AG04450 (cell line): ENCODE data around the gene OSBPL7. TPM values are rescaled to one million over a fixed set of nuclear protein-coding genes. Genes with fewer than 3 reads are reported as not detected.

Source experiments
- CTCF ChIA-PET: fragments of 300-600, 350-600 bp; formaldehyde crosslinking; extraction: SDS; loops from one replicate; lab custom pipeline; 2022; ENCODE audit warnings: antibody characterized with exemption, inconsistent platforms; lab: Charles Lee
- POLR2A ChIA-PET: fragments of 350-600 bp; formaldehyde crosslinking; extraction: SDS; loops from one replicate; lab custom pipeline; 2021; ENCODE audit warnings: antibody characterized with exemption, inconsistent platforms; lab: Yijun Ruan, JAX
- DNase-seq: peaks from one replicate; pipeline ENCODE4 v3.0.0-alpha.2; 2011; ENCODE audit warnings: low read depth, low spot score
- H3K27ac ChIP-seq: one replicate; pipeline ENCODE4 v1.5.1; 2012; ENCODE audit warnings: low read depth, low read length, control low read depth
- H3K27me3 ChIP-seq: one replicate; pipeline ENCODE4 v1.6.0; 2012; ENCODE audit warnings: low read length; ENCODE audit not compliant: control insufficient read depth, insufficient read depth
- H3K4me3 ChIP-seq: 2 replicates; pipeline ENCODE4 v1.5.1; 2011; ENCODE audit warnings: mild to moderate bottlenecking, low read depth, low read length, control low read depth
- H3K9me3 ChIP-seq: 2 replicates; pipeline ENCODE4 v1.5.1; 2012; ENCODE audit warnings: low read length; ENCODE audit not compliant: control insufficient read depth, insufficient read depth
- polyA plus RNA-seq: library from polyadenylated mRNA; depleted of rRNA; stranded (reverse); fragments of >200 nt; gene quantifications from 2 replicates; pipeline ENCODE4 v1.2.3, GENCODE V29; 2011
- TF ChIP-seq, protein P1 (sequence below): IDR thresholded peaks from 2 replicates; pipeline ENCODE4 v1.5.1; 2011; ENCODE audit warnings: low read depth, low read length, control low read depth, inconsistent platforms

The OSBPL7 gene
- polyA plus RNA-seq, 1 experiment = 5.3 TPM

DNA sequence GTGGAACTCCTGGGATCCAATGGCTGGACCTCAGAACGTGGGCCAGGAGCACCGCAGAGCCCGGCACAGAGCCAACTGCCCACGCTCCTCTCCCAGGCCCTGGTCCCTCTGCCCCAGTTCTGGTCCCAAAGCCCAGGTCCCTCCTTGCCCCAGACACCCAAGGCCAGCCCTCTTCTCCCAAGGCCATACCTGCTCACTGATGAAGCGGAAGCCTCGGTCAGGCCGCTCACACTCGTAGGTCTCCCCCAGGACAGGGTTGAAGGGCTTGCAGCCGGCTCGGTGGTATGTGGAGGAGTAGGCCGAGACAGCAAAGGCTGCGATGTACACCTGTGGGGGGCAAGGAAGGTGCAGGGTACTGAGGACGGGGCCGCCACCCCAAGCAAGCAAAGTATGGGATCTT lies 8.5 kb downstream of the OSBPL7 start:
- no peak for DNase-seq
- Histone ChIP-seq H3K27me3 (no peaks in the 10 kb centered on the region), H3K4me3 (no peak overlapping the region), H3K27ac (no peak overlapping the region), H3K9me3 (no peaks in the 10 kb centered on the region; the same call in 1 of the 2 replicates)
- TF ChIP-seq, protein P1, sequence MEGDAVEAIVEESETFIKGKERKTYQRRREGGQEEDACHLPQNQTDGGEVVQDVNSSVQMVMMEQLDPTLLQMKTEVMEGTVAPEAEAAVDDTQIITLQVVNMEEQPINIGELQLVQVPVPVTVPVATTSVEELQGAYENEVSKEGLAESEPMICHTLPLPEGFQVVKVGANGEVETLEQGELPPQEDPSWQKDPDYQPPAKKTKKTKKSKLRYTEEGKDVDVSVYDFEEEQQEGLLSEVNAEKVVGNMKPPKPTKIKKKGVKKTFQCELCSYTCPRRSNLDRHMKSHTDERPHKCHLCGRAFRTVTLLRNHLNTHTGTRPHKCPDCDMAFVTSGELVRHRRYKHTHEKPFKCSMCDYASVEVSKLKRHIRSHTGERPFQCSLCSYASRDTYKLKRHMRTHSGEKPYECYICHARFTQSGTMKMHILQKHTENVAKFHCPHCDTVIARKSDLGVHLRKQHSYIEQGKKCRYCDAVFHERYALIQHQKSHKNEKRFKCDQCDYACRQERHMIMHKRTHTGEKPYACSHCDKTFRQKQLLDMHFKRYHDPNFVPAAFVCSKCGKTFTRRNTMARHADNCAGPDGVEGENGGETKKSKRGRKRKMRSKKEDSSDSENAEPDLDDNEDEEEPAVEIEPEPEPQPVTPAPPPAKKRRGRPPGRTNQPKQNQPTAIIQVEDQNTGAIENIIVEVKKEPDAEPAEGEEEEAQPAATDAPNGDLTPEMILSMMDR = no peak
- ChIA-PET POLR2A (no interaction called here), CTCF (no interaction called here)

DNA sequence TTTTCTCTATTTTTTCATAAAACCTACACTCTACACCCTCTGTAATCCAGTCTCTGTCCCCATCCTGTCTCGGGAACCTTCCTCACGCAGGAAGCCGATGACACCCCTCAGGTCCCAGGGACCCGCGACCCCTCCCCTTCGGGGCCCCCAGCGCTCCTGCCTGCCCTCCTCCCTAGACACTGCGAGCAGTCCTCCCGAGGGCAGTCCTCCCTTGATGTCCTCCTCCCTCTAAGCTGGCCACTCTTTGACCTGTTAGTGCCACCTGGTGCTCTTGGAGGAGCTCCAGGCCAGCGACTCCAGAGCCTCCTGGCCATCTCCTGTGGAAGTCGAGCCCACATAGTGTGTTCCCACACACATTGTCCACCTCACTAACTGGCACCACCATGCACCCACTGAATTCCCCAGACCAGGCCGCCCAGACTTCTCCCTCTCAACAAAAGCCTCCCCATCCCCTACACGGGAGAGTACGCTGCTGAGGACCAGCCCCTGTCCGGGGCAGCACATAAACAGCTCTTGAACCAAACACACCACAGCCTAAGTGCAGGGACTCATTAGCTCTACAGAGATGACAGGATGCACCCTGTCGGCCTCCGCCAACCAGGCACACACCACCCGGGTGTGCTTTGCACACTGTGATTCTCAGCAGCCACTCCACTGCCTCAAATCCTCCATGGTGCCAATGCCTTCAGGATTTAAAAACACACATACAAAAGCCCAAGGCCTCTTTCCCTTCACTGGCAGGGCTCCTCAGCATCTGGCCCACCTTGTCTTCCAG lies 9.3 kb downstream of the OSBPL7 start:
- TF ChIP-seq, protein P1 = no peak
- H3K9me3 ChIP-seq = no peaks in the 10 kb centered on the region; the same call in 1 of the 2 replicates
- no peak overlapping the region for H3K4me3 ChIP-seq
- no peaks in the 10 kb centered on the region for H3K27me3 ChIP-seq
- POLR2A ChIA-PET = no interaction called here
- CTCF ChIA-PET = no interaction called here
- DNase-seq = no peak
- no peak overlapping the region for H3K27ac ChIP-seq

DNA sequence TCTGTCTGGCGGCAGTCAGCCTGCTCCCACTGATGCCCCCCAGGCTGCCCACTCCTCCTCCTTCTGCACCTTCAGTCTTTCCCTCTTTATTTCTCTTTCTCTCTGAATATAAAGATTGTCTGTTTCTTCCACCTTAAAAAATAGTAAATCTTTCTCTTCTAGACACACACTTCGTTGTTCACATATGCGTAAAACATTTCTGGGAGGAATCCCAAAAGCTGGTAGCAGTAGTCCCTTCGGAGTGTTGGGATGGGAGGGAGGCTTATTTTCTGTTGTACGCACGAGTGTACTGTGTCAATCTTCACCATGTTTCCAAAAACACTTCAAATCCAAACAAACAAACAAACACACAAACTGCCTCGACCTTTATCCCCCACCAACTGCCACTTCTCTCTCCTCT lies 9.9 kb downstream of the OSBPL7 start:
- POLR2A ChIA-PET = no interaction called here
- TF ChIP-seq, protein P1 = no peak

DNA sequence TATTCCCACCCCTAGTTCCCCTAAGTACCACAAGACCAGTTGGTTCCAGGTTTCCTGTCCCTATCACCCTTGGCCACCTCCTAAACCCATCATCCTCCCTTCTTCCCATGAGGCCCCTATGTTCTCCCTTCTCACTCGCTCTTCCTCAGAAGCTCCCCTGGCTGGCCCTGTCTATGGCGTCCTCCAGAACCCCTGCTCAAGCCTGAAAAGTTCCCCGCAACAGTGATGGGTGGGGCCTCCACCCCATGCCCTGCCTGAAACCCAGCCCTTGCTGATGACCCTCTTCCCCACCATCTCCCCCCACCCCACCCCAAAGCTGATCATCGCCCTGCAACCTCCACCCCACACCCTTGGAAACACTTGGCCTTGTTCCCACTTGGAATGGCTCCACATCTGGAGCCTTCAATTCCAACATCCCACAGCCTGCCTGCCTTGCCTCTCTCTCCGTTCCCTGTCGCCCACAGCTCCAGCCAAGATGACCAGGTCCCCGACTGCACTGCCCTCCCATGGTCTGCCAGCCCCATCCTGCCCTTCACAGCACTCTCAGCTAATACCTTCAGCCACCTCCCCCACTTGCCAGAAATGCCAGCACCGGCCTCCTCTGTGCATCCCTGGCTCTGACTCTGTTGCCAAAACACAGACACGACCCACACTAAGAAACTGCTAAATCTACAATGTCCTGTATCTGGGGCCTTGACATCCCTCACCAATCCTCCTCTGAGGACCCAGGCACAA lies 10.5 kb downstream of the OSBPL7 start:
- no peak overlapping the region for H3K4me3 ChIP-seq
- H3K9me3 ChIP-seq = no peaks in the 10 kb centered on the region; the same call in 1 of the 2 replicates
- TF ChIP-seq, protein P1 = no peak
- CTCF ChIA-PET = interaction anchor here (0.6 kb wide), 1 partner anchor 320 kb away, joined by 4 read pairs; no protein-coding TSS in a partner anchor
- POLR2A ChIA-PET = no interaction called here
- H3K27me3 ChIP-seq = no peaks in the 10 kb centered on the region
- DNase-seq = no peak
- no peak overlapping the region for H3K27ac ChIP-seq

More for the DNA sequence above, 9.9 kb downstream of the OSBPL7 start:
- Histone ChIP-seq H3K4me3 (no peak overlapping the region), H3K27ac (no peak overlapping the region), H3K27me3 (no peaks in the 10 kb centered on the region), H3K9me3 (no peaks in the 10 kb centered on the region; the same call in 1 of the 2 replicates)
- no peak for DNase-seq
- CTCF ChIA-PET = no interaction called here
